GM21360 (cell line): ENCODE measurements around the gene BCL2.

Experiments
- ATAC-seq: cut with Tn5 transposase; IDR thresholded peaks from one replicate; pipeline ENCODE4 v1.9.1; 2021; ENCODE audit warnings: mild to moderate bottlenecking, moderate library complexity; ENCODE audit not compliant: unreplicated experiment

The BCL2 gene

DNA sequence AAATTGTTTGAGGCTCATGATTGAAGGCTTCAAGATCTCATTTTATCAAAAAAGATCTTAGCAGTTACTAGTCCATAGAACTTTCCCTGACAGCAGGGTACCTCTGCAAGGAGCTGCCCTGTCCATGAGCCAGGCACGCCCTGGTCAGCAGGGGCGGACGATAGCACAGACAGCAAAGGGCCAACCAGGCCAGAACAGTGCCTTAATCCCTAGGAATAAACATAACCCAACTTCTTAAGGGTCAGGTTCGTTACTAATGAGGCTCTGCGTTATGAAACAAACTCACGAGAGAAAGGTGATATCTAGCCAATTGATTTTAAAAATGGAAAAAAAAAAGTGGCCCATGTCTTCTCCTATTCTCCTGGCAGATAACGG, 59.2 kb downstream of the BCL2 start:
- no peak for ATAC-seq

DNA sequence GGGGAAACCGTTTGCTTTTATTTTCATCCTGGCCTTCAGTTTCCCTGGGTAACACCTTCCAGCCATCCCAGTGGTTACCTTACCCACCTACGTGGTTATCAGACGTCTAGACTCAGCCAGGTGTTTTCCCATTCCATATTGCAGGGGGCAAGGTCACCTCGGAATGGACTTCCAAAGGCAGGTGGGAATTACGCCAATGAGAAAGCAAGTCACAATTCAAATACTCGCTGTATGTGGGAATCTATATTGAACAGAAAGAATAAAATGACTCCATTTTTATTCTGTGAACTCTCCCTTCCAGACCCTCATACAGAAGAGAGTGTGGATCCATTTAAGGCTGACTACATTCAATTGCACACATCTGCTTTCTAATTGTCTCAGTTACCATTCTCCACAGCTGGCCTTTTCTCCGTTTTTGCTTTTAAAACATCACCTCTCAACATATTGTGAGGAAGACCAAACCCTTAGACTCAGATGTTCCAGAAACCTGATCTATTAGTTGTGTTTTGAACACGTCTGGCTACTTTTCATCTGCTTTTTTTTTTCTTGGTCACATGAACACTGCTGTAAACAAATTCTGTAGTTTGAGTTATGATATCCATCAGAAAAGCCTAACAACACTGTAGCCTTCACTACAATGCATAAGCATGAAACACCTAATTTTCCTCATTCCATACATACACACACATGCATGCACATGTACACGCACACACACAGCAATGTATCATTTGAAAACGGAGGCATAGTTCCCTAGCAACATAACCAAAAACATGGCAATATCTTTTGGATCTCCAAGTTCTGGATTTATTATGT, 59.8 kb downstream of the BCL2 start:
- ATAC-seq, result no peak

DNA sequence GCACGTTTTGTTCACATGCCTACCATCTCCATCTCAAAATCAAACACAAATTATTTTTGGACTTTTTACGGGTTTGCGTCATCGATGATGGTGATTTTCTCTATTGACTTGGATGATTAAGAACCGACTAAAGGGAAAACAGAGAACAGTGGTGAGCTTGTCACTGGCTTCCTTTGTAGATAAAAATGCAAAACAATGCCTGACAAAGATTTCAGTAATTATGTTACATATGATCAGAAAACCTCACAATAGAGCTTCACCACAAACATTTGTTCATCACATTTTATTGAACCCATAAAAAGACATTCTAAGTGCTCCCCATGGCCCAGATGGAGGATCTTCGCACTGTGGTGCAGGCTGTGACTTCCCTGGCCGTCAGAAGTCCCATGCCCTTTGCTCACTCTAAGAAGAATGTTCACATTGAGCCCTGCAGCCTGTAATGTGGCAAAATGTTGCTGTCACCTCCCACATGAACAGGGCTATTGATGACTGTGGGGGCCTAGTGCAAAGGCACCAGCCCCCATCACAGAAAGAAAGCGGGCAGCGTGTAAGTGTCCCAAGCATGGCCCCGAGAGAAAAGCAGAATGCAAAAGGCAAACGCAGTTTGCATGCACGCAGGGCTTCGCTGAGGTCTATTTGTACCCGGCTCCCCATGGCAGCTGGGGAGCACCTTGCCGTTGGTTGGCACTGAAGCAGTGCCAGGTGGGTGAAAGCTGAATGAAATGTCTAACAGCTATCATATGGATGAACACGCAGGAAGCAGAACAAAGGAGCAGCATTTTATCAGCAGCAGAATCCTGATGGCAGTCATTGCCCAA, 60.6 kb downstream of the BCL2 start:
- no peak for ATAC-seq

DNA sequence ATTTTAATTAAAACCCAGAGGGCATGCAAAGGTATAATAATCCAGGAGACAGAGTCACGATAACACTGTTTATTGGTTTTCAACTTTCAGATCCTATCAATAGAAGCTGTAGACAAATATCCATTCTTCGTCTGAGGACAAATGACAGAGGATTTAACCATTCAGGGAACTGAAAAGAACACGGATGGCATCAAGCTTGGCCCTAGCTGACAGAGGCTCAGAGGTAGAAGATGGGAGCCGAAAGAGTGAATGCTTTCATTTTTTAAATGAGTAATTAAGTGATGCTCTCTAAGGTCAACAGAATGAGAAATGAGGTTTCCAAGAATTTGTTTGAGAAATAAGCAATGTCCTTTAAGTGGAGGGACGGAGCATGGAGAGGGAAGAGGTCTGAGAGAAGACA, 62.1 kb downstream of the BCL2 start:
- ATAC-seq, result no peak

DNA sequence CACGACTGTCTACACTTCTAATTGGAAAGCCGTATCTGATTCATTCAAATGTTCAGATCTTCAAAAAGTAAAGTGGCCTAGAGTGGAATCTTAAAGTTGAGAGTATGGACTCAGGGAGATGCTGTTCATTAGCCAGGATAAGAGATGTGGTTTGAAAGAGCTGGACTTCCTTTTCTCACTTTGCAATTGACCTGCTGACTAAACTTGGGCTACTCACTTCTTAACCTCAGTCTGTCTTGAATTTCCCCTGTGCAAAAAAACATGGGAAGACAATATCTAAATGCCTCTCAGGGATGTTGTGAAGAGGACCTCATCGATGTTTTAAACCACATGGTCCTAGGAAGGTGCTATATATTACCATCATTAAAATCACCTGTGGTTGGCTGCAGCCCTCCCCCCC, 64.1 kb downstream of the BCL2 start:
- ATAC-seq, result no peak

DNA sequence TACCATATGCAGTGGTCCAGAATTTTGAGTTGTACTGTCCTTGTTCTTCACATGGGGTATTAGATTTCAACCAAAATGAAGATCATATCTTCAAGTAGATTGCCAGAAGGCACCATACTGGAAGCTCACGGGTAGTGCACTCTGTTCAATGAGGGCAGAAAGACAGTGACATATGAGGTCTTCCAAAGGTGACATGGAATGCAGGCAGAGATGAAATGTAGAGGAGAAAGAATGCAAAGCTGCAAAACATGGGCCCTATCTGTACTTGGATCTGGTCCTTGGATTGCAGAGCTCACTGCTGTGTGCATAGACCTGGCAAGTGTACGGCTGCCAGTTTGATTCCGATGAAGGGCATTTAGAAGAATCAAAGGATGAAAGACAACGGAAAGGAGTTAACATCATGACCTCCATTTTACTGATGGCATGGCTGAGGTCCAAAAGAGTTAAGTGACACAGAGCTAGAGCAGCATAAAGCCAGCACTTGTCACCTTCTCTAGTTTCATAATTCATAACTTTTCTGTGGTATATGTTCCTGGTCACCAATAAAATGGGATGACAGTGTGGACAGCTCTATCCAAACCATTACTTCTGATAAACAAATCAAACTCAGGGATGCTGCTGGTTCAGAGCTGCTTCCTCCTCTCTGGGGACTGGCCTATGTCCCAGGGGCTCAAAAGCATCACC, 64.7 kb downstream of the BCL2 start:
- ATAC-seq, result no peak

DNA sequence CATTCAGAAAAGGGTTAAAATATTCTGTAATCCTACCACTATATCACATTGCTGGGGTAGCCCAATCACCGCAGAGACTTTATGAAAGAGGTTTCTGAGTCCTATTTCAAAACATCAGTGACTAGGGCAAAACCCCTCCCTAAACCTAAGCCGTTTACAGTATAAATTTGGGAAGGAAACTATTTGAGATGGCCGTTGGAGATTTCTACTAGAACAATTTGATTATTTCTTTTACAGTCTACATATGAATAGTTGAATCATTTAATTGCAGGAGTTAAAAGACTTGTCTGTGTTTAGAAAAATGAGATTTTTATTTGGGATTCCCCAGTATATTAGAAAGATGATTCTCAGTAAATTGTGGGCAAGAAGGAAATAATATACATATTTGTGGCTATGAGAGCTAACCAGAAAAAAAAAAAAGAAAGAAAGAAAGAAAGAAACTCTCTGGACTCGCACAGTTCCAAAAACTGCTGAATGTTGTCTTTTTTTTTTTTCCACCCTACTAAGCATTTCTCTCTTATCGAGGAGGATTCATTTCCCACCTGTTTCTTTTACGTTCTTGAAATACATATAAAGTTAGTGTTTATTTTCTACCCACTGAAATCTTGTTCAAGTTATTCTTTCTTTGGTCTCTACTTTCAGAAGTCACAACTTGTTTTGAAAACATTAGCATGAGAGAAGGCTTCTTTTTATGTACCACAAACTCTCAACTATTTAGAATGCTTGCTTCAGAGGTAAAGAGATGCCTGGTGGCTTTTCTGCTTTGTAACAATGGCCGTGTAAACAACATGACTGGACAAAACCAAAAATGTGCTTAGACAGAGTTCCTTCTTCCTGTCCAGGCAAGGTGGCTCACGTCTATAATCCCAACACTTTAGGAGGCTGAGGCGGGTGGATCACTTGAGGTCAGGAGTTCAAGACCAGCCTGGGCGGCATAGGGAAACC, 65.9 kb downstream of the BCL2 start:
- ATAC-seq, result no peak

DNA sequence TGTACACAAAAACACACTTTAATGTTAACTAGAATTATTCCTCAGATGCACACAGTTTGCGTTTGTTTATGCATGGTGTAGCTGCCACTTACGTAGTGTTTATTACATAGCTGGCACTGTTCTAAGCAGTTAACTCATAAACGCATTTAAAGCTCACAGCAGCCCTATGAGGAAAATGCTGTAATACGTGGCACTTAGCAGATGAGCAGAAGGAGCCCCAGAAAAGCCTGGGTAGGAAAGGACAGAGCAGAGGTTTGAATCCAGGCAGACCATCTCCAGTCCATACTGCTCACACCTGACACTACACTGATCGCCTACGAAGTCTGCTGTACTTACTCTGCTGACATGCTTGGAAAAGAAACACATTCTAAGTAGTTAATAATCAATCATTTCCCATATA, 66.6 kb downstream of the BCL2 start:
- no peak for ATAC-seq

DNA sequence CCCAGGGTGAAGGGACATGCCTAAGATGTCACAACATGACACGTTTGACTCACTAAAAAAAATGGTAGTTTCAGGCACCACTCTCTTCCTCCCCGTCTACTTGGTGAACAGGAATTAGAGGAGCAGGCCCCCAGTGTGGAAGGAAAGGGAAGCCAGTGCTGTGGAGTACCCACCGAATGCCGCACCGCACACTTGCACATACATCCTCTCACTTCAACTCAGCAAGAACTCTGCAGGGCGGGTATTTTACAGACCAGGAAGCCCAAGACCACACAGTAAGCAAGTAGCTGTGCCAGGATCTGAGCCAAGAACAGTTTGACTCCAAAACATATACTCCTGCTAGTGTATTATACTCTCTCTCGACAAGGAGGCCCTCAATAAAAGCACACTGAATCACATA, 69.8 kb downstream of the BCL2 start:
- ATAC-seq, result no peak

DNA sequence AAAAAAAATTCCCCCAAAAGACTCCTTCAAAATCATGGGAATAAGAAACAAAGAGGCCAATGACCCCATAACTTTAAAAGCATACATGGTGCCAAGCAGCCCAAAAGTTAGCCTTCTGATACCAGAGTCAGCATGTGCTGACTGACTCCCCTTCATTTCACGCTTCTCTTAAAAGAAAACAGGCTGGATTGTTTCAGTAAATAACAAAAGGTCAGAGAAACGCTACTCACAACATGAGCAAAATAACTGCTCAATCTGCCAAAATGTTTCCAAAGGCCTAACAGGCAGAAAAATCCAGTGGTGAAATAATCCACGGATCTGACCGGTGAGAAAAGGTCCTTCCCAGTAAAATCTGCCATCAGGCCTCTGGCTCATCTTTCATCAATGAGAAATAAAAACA, 71.6 kb downstream of the BCL2 start:
- no peak for ATAC-seq

DNA sequence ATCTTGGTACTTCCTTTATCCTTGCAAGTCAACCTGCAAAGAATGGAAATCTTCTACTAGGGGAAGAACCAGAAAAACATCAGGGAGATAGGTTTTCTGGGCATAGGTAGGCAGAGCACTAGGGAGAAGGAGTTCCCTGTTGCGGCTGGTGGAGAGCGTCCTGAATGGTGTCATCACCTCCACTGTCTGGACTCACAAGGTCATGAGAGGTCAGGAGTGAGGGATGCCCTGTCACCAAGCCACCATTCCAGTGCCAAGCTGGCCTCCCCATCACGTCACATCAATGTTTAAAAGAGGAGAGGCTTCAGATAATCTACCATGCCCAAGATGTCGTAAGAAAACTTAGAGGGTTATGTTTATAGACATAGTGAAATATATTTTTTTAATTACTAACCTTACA, 72.1 kb downstream of the BCL2 start:
- no peak for ATAC-seq

DNA sequence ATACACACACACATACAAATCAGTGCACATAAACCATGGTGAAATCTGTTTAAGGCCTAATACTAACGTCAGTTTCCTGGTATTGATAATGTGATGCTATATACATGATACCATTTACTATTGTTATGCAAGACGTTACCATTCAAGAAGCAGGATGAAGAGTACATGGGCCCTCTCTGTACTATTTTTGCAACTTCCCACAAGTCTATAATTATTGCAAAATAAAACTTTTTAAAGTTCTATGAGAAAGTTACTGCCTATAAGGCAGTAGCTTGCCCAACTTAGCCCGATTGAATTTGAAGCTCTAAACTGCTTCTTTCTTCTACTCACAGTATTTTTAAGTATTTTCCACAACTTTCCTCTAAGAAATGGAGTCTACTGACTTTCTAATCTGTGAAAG, 74.0 kb downstream of the BCL2 start:
- ATAC-seq, result no peak

DNA sequence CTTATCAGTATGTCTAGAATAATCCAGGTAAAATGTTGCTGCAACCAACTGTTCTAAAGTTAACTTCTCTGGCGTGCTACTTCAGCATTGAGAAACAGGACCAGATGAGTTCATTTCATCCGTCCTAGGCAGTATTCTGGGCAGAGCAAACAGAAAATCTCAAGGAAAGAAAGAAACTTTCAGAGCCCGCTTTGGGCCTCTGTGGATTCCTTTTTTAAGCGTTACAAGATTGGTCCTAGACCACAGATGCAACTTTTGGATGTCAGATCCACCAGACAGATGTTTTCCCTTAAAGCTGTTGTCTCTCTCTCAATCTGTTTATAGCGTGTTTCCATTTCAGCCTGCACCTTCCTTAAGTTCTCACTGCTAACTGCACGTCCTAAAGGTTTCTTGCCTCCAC, 75.0 kb downstream of the BCL2 start:
- ATAC-seq, result no peak

DNA sequence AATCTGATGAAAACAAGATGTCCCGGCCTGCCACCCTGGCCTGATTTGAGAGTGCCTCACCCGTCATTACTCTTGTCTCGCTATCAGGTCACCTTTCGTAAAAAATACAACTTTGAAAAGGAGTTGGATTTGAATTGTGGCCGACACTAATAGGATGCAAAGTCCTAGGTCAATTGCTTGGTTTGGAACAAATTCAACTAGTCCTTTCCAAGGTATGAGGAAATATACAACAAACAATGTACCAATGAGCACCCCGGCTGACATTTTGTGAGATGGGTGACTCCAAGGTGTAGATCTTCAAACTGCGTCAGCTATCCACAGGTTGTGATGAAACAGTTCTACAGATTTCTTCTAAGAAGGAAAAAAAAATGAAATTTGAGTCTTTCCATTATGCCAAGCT, 77.8 kb downstream of the BCL2 start:
- no peak for ATAC-seq

DNA sequence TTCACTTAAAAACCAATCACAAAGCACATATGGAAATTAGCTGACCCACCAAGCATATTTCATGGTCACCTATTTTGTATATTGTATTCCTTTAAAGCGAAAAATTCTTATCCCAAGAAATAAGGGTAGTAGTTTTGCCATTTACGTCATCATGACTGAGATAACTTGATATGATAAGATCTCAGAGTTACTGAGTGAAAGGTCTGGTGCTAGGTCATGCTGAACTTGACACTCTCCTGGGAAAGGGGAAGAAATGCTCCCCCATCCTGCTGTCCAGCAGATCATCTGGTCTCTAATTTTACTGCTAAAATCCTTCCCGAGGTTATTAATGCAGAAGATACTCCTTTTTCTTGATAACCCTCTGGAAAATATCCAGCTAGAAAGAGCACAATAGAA, 78.3 kb downstream of the BCL2 start:
- no peak for ATAC-seq

DNA sequence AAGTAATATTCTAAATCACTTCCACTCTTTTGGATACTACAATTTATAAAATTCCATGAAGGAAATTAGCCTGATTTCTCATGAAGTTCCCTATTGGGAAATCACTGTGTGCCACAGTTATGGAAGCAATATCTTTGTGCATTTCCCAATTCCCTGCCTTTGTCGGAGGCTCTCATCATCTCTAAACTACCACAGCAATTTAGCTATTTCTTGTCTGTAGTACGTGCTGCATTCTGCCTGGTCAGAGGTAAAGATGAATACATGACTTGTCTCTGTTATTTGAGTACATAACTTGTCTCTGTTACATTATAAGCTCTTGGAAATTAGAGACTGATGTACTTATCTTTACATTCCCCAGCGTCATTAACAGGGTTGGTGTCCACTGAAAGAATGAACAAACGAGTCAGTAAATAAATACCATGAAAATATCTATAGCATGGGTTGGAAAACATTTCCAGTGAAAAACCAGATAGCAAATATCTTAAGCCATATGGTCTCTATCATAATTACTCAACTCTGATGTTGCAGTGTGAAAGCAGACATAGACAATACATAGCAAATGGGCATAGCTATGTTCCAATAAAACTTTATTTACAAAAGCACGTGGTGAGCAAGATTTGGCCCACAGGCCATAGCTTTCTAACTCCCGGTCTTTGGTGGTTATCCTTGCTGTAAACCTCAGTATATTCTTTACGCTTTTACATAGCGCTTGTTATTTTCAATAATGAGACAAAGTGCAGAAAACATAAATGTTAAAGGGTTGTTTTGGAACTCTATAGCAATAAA, 78.8 kb downstream of the BCL2 start:
- ATAC-seq, result no peak

DNA sequence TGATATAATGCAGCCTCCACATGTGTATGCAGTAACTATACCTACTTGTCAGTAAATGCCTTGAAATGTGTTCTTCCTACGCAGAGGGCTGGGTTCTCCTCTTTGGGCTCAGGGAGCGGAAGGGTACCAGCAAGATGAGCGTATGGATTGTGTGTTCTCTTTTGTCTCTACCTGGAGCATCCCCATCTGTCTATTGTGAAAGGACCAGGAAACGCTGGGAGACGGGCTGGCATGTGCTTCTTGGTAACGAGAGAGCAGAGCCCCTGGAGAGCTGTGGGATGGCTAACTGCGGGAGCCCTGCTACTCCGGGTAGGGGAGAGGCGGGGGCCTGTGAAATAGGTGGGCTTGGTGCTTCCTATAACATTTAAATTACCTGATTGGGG, 80.9 kb downstream of the BCL2 start:
- ATAC-seq, result no peak

DNA sequence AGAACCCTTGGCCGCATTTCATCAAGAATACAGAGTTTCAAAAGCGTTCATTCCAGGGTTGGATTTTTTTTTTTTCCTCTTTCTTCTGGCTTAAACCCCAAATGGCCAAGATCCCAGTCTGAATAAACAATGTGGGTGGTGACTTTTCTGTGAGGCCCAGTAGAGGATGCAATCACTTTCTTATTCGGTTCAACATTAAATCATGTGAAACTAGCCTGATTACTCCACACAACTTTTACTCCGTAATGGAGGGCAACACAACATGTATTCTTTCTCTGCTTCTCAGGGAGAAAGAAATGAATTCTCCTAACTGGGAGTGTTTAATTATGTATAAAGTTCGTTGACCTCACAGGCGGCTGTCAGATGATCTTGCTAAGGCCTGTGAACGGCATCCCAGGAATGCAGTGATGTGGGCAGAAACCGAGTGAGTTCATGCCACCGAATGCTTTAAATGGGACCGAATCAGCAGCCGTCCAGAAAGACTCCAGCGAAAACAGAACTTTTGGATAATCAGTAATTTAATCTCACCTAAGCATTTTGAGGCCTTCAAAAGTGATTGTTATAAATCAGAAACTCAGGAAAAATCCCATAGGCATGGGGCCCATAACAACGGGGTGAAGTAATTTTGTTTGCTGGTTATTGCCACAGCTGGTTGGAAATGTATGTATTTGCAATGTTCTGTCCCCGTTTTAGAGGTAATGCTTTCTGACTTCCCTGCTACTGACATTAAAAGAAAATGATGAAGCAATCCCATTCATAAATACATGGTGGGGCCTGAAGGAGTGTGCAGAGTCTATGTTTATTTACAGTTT, 81.5 kb downstream of the BCL2 start:
- no peak for ATAC-seq
